DND-41 (cell line): ENCODE data around the gene ATP6V0D1.

Experiments
- ATAC-seq: fragments of 200-7000 bp; cut with Tn5 transposase; 3 replicates; pipeline ENCODE4 v1.9.1; 2021; ENCODE audit warnings: low read depth; ENCODE audit not compliant: insufficient read depth
- DNase-seq: peaks from one replicate; pipeline ENCODE4 v3.0.0-alpha.2; 2020
- H2AFZ ChIP-seq: 2 replicates; pipeline ENCODE4 v1.6.0; 2012; ENCODE audit warnings: low read depth, low read length
- H3K27ac ChIP-seq: 2 replicates; pipeline ENCODE4 v1.5.1; 2012; ENCODE audit warnings: low read length, inconsistent platforms
- H3K27me3 ChIP-seq: fragments of 200-600 bp; sonication (generic); 2 replicates; pipeline ENCODE4 v1.6.0; 2012; ENCODE audit warnings: low read length, mild to moderate bottlenecking, inconsistent platforms; ENCODE audit not compliant: insufficient read depth, poor library complexity
- H3K36me3 ChIP-seq: 2 replicates; pipeline ENCODE4 v1.5.1; 2012; ENCODE audit warnings: low read length, inconsistent platforms; ENCODE audit not compliant: insufficient read depth
- H3K4me1 ChIP-seq: 2 replicates; pipeline ENCODE4 v1.5.1; 2012; ENCODE audit warnings: mild to moderate bottlenecking, low read length; ENCODE audit not compliant: insufficient read depth
- H3K4me2 ChIP-seq: 2 replicates; pipeline ENCODE4 v1.6.0; 2012; ENCODE audit warnings: mild to moderate bottlenecking, moderate library complexity, low read length, inconsistent platforms; ENCODE audit not compliant: insufficient read depth
- H3K4me3 ChIP-seq, 2 experiments: fragments of 200-600 bp in 1 of 2; shearing (Covaris generic) in 1 of 2; 2 replicates each; pipeline ENCODE4 v1.5.1; 2012 to 2016; ENCODE audit warnings: inconsistent platforms in 2 of 2, low read length in 2 of 2, mild to moderate bottlenecking in 2 of 2, low read depth in 1 of 2, moderate library complexity in 1 of 2
- H3K79me2 ChIP-seq: 2 replicates; pipeline ENCODE4 v1.6.0; 2012; ENCODE audit warnings: low read length, inconsistent platforms; ENCODE audit not compliant: insufficient read depth
- H3K9ac ChIP-seq: 2 replicates; pipeline ENCODE4 v1.6.0; 2012; ENCODE audit warnings: low read depth, mild to moderate bottlenecking, inconsistent platforms, low read length, moderate library complexity
- H3K9me3 ChIP-seq: 2 replicates; pipeline ENCODE4 v1.5.1; 2012; ENCODE audit warnings: low read length, moderate library complexity, mild to moderate bottlenecking, inconsistent platforms; ENCODE audit not compliant: insufficient read depth, severe bottlenecking
- H4K20me1 ChIP-seq: 2 replicates; pipeline ENCODE4 v1.6.0; 2012; ENCODE audit warnings: low read length; ENCODE audit not compliant: insufficient read depth
- EZH2 ChIP-seq: IDR thresholded peaks from 3 replicates; pipeline ENCODE4 v1.6.1; 2012; ENCODE audit warnings: borderline replicate concordance, low read depth, mild to moderate bottlenecking, moderate library complexity, low read length, inconsistent platforms; ENCODE audit not compliant: severe bottlenecking
- TF ChIP-seq, protein P1 (sequence below): IDR thresholded peaks from 2 replicates; pipeline ENCODE4 v1.5.1; 2012; ENCODE audit warnings: borderline replicate concordance, low read length, moderate library complexity, mild to moderate bottlenecking; ENCODE audit not compliant: poor library complexity, severe bottlenecking; ENCODE audit errors: extremely low read depth

Gene ATP6V0D1

DNA sequence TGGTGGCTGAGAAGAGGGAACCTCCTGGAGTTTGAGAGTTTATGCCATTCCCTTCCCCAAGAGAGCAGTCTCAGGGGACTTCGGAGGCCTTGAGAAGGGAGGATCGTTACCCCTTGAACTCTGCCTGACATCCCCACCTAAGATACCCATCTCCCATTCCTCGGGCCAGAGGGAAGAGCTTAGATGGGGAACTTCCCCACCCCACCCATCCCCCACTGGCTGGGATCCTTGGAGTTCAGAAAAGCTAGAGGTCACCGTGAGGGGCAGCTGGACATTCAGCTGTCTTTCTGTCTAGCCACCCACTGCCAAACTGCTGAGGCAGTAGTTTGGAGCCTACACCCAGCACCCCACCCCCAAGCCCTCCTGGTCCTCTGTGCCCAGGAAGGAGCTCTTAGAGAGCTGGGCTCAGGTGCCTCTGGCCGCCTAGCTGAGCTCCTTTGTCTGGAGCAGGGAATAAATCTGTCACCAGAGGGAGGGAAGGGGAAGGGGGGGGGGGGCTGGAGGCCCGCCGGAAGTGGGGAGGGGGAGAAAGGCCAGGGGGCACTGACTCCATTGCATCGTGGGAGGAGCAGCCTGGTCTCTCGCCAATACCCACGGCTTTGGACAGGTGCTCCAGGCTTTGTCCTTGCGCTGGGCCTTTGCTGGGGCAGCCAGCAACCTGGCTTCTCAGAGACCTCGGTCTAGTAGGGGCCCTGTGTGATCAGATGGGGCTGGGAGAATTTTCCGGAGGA lies 49.0 kb downstream of the ATP6V0D1 start:
- H2AFZ ChIP-seq = no peak overlapping the region
- H3K27me3 ChIP-seq = peaks cover 29% of the 10 kb centered on the region
- peaks cover 1% of the 10 kb centered on the region; the same call in 1 of the 2 replicates for H3K36me3 ChIP-seq
- no peak overlapping the region for H3K4me3 ChIP-seq
- TF ChIP-seq, protein P1, sequence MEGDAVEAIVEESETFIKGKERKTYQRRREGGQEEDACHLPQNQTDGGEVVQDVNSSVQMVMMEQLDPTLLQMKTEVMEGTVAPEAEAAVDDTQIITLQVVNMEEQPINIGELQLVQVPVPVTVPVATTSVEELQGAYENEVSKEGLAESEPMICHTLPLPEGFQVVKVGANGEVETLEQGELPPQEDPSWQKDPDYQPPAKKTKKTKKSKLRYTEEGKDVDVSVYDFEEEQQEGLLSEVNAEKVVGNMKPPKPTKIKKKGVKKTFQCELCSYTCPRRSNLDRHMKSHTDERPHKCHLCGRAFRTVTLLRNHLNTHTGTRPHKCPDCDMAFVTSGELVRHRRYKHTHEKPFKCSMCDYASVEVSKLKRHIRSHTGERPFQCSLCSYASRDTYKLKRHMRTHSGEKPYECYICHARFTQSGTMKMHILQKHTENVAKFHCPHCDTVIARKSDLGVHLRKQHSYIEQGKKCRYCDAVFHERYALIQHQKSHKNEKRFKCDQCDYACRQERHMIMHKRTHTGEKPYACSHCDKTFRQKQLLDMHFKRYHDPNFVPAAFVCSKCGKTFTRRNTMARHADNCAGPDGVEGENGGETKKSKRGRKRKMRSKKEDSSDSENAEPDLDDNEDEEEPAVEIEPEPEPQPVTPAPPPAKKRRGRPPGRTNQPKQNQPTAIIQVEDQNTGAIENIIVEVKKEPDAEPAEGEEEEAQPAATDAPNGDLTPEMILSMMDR = no peak
- TF ChIP-seq EZH2 = no peak
- H4K20me1 ChIP-seq = peaks cover 18% of the 10 kb centered on the region
- no peak for DNase-seq
- no peak overlapping the region for H3K9ac ChIP-seq
- no peaks in the 10 kb centered on the region for H3K9me3 ChIP-seq
- H3K4me1 ChIP-seq = no peaks in the 10 kb centered on the region
- H3K27ac ChIP-seq = no peak overlapping the region
- no peak overlapping the region for H3K4me2 ChIP-seq
- ATAC-seq = no peak
- no peaks in the 10 kb centered on the region for H3K79me2 ChIP-seq

DNA sequence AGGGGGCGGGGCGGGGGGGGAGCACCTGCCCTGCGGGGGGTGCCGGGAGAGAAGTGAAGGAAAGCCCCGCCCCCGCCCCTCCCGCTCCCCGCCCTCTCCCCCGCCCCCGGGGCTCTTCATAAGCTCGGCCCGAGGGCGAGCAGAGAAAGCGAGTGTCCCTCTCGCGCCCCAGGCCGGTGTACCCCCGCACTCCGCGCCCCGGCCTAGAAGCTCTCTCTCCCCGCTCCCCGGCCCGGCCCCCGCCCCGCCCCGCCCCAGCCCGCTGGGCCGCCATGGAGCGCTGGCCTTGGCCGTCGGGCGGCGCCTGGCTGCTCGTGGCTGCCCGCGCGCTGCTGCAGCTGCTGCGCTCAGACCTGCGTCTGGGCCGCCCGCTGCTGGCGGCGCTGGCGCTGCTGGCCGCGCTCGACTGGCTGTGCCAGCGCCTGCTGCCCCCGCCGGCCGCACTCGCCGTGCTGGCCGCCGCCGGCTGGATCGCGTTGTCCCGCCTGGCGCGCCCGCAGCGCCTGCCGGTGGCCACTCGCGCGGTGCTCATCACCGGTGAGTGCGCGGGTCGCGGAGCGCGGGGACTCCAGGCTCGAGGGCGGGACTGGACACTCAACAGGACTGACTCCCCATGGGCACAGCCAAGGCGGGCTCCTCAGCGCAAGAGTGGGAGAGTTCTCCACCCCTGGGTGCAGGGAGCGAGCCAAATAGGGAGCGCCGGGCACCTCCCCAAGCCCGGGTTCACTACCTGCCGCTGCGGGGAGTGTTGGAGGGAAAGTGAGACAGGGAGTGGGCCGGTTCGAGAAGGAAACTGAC lies 49.8 kb downstream of the ATP6V0D1 start, which contains the start of gene HSD11B2:
TSS of gene HSD11B2 (plus strand) at position 145 of the 798 bp plus-strand sequence. CDS start at position 273, 128 bp downstream.
- Histone ChIP-seq H3K9me3 (no peaks in the 10 kb centered on the region), H3K9ac (no peak within 1 kb of the TSS), H3K79me2 (no peaks in the 10 kb centered on the region), H3K27me3 (peaks cover 29% of the 10 kb centered on the region), H3K4me3 (no peak within 1 kb of the TSS), H3K36me3 (no peaks in the 10 kb centered on the region), H4K20me1 (peaks cover 18% of the 10 kb centered on the region), H2AFZ (no peak within 1 kb of the TSS), H3K4me2 (no peak within 1 kb of the TSS), H3K27ac (no peak within 1 kb of the TSS), H3K4me1 (no peaks in the 10 kb centered on the region)
- no peak for ATAC-seq
- DNase-seq = no peak
- TF ChIP-seq EZH2 = no peak
- TF ChIP-seq, protein P1 = no peak

DNA sequence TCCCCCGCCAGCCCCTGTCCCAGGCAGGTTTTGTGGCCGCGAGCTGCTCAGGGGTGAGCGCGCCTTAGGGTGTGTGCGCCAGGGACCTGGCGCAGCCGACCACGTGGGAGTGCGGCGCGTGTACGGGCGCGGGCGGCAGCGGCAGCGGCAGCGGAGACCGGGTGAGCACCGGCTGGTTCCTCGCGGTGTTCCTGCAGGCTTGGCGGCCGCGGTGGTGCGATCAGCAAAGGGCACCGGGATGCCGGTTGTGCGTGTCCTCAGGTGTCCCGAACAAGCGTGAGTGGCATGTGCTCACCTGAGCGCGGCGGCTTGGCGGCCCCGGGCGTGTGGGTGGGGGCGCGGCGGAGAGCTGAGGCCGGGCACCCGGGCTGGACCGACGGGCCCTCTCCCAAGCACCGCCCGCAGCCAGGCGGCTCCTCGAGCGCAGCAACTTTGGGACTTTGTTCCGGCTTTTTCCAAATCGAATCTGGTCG lies 50.4 kb downstream of the ATP6V0D1 start:
- Histone ChIP-seq H3K79me2 (no peaks in the 10 kb centered on the region), H3K4me1 (no peaks in the 10 kb centered on the region), H4K20me1 (peaks cover 16% of the 10 kb centered on the region), H3K4me3 (no peak overlapping the region), H3K36me3 (no peaks in the 10 kb centered on the region), H3K9me3 (no peaks in the 10 kb centered on the region), H3K9ac (no peak overlapping the region), H3K27ac (no peak overlapping the region), H3K4me2 (no peak overlapping the region), H2AFZ (no peak overlapping the region), H3K27me3 (peaks cover 29% of the 10 kb centered on the region)
- TF ChIP-seq, protein P1 = no peak
- TF ChIP-seq EZH2 = peak; percentile 85
- DNase-seq = peak; percentile 18
- peak; percentile 62 for ATAC-seq
